HG02571 (cell line): ENCODE results near the gene NCOA7.

Experiments
- ATAC-seq: cut with Tn5 transposase; IDR thresholded peaks from one replicate; pipeline ENCODE4 v1.9.1; 2021; ENCODE audit warnings: mild to moderate bottlenecking, moderate library complexity; ENCODE audit not compliant: unreplicated experiment

NCOA7 gene

GRCh38 chr6:125790358-125791150 is at the start of gene NCOA7:
TSS of gene NCOA7 (plus strand) at chr6:125790960. CDS start at chr6:125815355, 24,395 bp downstream.
- ATAC-seq: peak; percentile 78

- ATAC-seq: no peak
Observed at GRCh38 chr6:125741336-125741735, 49.4 kb upstream of the NCOA7 start.

GRCh38 chr6:125742024-125742423 is 48.7 kb upstream of the NCOA7 start:
- no peak for ATAC-seq

- no peak for ATAC-seq
Observed at GRCh38 chr6:125742464-125743120, 48.2 kb upstream of the NCOA7 start.

- ATAC-seq: no peak
Observed at GRCh38 chr6:125743604-125744003, 47.2 kb upstream of the NCOA7 start.

GRCh38 chr6:125745281-125746018 is 45.3 kb upstream of the NCOA7 start:
- ATAC-seq: no peak

- ATAC-seq: no peak
Observed at GRCh38 chr6:125746019-125746414, 44.7 kb upstream of the NCOA7 start.

GRCh38 chr6:125746731-125747588 is 43.8 kb upstream of the NCOA7 start:
- ATAC-seq: peak; percentile 58

GRCh38 chr6:125747589-125748405 is 43.0 kb upstream of the NCOA7 start:
- ATAC-seq: no peak

- no peak for ATAC-seq
Observed at GRCh38 chr6:125748406-125749172, 42.2 kb upstream of the NCOA7 start.

- peak; percentile 80 for ATAC-seq
Observed at GRCh38 chr6:125749173-125749864, 41.4 kb upstream of the NCOA7 start, which contains the start of gene HEY2. TSS of gene HEY2 (plus strand) at chr6:125749632. CDS start at chr6:125749777, 145 bp downstream.

GRCh38 chr6:125749865-125750691 is 40.7 kb upstream of the NCOA7 start:
- no peak for ATAC-seq

GRCh38 chr6:125750692-125751333 is 39.9 kb upstream of the NCOA7 start:
- ATAC-seq: no peak

- ATAC-seq: no peak
Observed at GRCh38 chr6:125751334-125751916, 39.3 kb upstream of the NCOA7 start.

- no peak for ATAC-seq
Observed at GRCh38 chr6:125752773-125753172, 38.0 kb upstream of the NCOA7 start.

GRCh38 chr6:125753218-125753936 is 37.4 kb upstream of the NCOA7 start:
- ATAC-seq: no peak
